Stimulated activated naive CD8-positive, alpha-beta T cell treated with anti-CD3 and anti-CD28 coated beads, Interleukin-15, Interleukin-2, amounts not matched to agents 100 ng/mL and 50 ng/mL, for 24 hours (primary cell): ENCODE results near the gene NMT2.

Experiments
- H3K27ac Mint-ChIP-seq: one replicate; pipeline ENCODE4 v1.8.0; 2021; ENCODE audit warnings: mild to moderate bottlenecking, mixed read lengths
- H3K27me3 Mint-ChIP-seq: one replicate; pipeline ENCODE4 v1.8.0; 2021; ENCODE audit warnings: mixed read lengths
- H3K36me3 Mint-ChIP-seq: one replicate; pipeline ENCODE4 v1.8.0; 2021; ENCODE audit warnings: low read depth, mixed read lengths
- H3K4me1 Mint-ChIP-seq: one replicate; pipeline ENCODE4 v1.8.0; 2021; ENCODE audit warnings: low read depth, mixed read lengths
- H3K4me3 Mint-ChIP-seq: one replicate; pipeline ENCODE4 v1.8.0; 2021; ENCODE audit warnings: mild to moderate bottlenecking, mixed read lengths
- H3K9me3 Mint-ChIP-seq: one replicate; pipeline ENCODE4 v1.8.0; 2021; ENCODE audit warnings: mixed read lengths

Gene NMT2

DNA sequence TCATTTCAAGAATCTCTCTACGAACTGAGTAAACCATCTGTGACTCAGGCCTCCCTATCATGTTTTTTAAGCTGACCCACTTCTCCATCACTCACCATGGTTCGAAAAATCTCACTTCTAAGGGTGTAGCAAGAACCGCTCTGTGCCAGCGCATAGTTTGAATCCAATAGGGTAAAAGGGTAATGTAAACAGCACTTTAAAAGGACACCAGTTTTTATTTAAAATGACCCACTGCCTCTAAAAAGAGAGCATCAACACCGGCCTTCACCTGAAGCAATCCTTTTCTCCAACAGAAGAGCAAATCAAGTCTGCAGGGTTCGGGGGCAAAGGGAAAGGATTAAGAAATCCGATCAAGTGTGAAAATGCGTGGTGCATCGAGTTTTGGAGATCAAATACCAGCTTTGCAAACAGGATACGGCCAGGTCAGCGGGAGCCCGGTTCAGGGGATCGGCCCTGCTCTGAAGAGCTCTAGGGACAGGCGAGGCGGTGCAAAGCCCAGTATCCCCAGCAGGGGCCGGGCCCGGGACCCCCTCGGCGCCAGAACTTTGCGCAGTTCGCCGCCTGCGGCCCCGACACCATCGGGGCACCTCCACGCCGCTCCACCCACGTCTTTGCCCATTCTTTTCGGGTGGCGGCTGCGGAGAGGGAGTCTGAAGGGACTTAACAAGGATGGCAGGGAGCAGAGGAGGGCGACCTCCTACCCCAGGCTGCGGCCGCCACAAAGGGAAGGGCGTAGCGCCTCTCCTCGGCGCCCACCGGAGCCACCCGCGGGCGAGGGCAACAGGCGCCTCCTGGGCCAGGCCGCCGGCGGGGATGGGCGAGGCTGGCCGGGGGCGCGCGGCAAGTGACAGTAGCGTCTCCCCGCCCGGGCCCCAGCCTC is 842 bp downstream of the NMT2 start:
- Mint-ChIP-seq H3K4me3 (peak overlapping the region; percentile 94), H3K4me1 (peaks cover 60% of the 10 kb centered on the region), H3K27me3 (no peaks in the 10 kb centered on the region), H3K27ac (peak overlapping the region; percentile 96), H3K9me3 (no peaks in the 10 kb centered on the region), H3K36me3 (peaks cover 3% of the 10 kb centered on the region)

GRCh38 chr10:15166325-15166724 is 2.2 kb downstream of the NMT2 start:
- peaks cover 59% of the 10 kb centered on the region for H3K4me1 Mint-ChIP-seq
- H3K9me3 Mint-ChIP-seq = no peaks in the 10 kb centered on the region
- H3K27me3 Mint-ChIP-seq = no peaks in the 10 kb centered on the region
- H3K36me3 Mint-ChIP-seq = peaks cover 3% of the 10 kb centered on the region
- peak overlapping the region; percentile 94 for H3K4me3 Mint-ChIP-seq
- no peak overlapping the region for H3K27ac Mint-ChIP-seq

- Mint-ChIP-seq H3K27me3 (no peaks in the 10 kb centered on the region), H3K36me3 (peaks cover 3% of the 10 kb centered on the region), H3K4me3 (no peak overlapping the region), H3K4me1 (peaks cover 39% of the 10 kb centered on the region), H3K9me3 (no peaks in the 10 kb centered on the region), H3K27ac (peak overlapping the region; percentile 63)
Observed at GRCh38 chr10:15163253-15163828, 5.2 kb downstream of the NMT2 start.

DNA sequence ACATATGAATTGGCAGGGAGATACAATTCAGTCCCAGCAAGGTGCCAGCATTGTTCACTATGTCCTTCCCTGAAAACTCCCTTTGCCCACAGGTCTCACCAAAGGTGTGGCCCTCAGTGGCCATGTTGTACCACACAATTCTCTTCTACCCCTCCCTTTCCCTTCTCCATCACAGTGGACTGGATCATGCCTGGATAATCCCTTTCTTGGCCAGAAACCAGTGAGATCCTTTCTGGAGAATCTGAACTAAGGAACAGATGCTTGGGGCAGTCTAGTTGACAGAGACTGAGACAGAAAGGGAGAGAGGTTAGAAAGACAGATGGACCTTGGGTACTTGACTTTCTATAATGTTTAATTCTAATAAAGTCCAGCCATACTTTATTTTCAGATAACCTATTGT is 9.5 kb downstream of the NMT2 start:
- no peak overlapping the region for H3K27ac Mint-ChIP-seq
- H3K36me3 Mint-ChIP-seq = peaks cover 10% of the 10 kb centered on the region
- peaks cover 18% of the 10 kb centered on the region for H3K4me1 Mint-ChIP-seq
- no peaks in the 10 kb centered on the region for H3K27me3 Mint-ChIP-seq
- H3K4me3 Mint-ChIP-seq = no peak overlapping the region
- H3K9me3 Mint-ChIP-seq = no peaks in the 10 kb centered on the region

DNA sequence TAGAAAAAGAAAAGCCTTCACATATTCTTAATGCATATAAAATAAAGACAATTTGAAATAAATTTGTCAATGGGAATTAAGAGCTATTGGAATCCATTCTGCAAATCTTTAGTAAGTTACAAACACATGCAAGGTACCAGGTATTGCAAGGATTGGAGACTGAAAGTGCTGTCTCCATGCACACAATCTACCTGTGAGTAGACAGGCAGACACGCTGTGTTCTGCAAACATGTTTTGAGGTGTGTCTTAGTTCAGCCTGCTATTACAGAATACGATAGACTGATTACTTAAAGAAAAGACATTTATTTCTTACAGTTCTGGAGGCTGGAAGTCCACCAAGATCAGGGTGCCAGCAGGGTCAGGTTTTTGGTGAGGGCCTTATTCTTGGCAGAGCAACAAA is 10.0 kb downstream of the NMT2 start:
- H3K4me3 Mint-ChIP-seq = no peak overlapping the region
- peaks cover 10% of the 10 kb centered on the region for H3K36me3 Mint-ChIP-seq
- H3K9me3 Mint-ChIP-seq = no peaks in the 10 kb centered on the region
- no peaks in the 10 kb centered on the region for H3K27me3 Mint-ChIP-seq
- peaks cover 13% of the 10 kb centered on the region for H3K4me1 Mint-ChIP-seq
- H3K27ac Mint-ChIP-seq = no peak overlapping the region

- H3K27me3 Mint-ChIP-seq = no peaks in the 10 kb centered on the region
- H3K36me3 Mint-ChIP-seq = peaks cover 10% of the 10 kb centered on the region
- no peak overlapping the region for H3K4me3 Mint-ChIP-seq
- no peak overlapping the region for H3K27ac Mint-ChIP-seq
- no peaks in the 10 kb centered on the region for H3K9me3 Mint-ChIP-seq
- H3K4me1 Mint-ChIP-seq = peaks cover 7% of the 10 kb centered on the region
Observed at GRCh38 chr10:15155978-15156656, 12.4 kb downstream of the NMT2 start.

DNA sequence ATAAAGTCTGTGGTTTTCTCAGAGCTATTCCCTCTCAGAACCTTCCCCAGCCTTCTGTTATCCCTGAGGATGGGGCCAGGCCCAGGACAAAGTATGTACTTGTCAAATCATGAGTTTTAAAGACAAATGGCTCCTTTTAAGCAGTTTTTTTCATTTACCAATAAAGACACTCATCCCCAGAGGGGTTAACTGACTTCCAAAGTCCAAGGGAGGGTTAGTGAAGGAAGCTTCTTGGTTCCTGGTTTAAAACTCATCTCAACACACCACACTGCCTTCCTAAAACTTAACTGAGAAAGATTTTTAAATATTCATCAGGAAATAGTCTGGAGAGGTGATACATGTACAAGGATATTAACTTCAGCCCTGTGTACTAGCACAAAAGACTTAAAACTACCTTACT is 15.9 kb downstream of the NMT2 start:
- Mint-ChIP-seq H3K4me1 (peaks cover 5% of the 10 kb centered on the region), H3K4me3 (no peak overlapping the region), H3K27me3 (no peaks in the 10 kb centered on the region), H3K27ac (no peak overlapping the region), H3K9me3 (no peaks in the 10 kb centered on the region), H3K36me3 (peaks cover 10% of the 10 kb centered on the region)

DNA sequence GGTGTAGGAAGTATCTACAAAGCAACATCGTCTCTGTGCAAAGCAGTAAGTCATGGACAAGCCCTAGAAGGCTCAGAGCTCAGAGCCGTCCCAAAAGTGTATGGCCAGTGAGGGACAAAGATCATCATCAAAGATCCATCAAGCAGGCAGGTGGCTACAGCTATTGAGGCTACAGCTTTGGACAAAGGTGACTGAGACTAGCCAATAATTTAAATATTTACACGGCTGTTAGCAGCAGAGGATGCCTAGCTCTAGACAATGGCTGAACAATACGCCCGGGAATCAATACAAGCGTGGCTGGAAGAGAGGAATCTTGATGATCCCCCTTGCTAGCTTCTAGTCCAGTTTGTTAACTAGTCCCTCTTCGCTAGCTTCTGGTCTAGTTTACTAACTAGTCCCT is 17.9 kb downstream of the NMT2 start:
- no peaks in the 10 kb centered on the region for H3K9me3 Mint-ChIP-seq
- H3K27ac Mint-ChIP-seq = no peak overlapping the region
- H3K4me3 Mint-ChIP-seq = no peak overlapping the region
- peaks cover 22% of the 10 kb centered on the region for H3K4me1 Mint-ChIP-seq
- H3K36me3 Mint-ChIP-seq = peaks cover 10% of the 10 kb centered on the region
- no peaks in the 10 kb centered on the region for H3K27me3 Mint-ChIP-seq

DNA sequence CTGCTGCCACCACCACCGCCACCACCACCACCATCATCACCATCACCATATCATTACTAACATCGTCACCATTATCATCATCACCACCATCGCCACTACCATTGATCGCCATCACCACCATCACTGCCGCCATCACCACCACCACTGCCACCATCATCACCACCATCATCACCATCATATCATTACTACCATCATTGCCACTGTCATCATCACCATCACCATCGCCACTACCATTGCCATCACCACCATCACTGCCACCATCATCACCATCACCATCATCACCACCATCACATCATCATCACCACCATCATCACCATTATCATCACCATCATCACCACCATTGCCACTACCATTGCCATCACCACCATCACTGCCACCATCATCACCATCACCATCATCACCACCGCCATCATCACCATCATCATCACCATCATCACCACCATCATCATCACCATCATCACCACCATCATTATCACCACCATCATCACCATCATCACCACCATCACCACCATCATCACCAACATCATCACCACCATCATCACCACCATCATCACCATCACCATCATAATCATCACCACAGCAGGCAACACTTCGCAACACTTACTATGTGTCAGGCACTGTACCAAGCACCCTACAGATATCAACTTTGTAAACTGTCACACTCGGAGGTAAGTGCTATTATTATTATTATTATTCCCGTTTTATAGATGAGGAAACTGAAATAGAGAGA is 19.3 kb downstream of the NMT2 start:
- H3K9me3 Mint-ChIP-seq = no peaks in the 10 kb centered on the region
- H3K27ac Mint-ChIP-seq = no peak overlapping the region
- H3K36me3 Mint-ChIP-seq = no peaks in the 10 kb centered on the region
- H3K27me3 Mint-ChIP-seq = no peaks in the 10 kb centered on the region
- no peak overlapping the region for H3K4me3 Mint-ChIP-seq
- peaks cover 30% of the 10 kb centered on the region for H3K4me1 Mint-ChIP-seq

- no peaks in the 10 kb centered on the region for H3K9me3 Mint-ChIP-seq
- H3K36me3 Mint-ChIP-seq = no peaks in the 10 kb centered on the region
- no peak overlapping the region for H3K27ac Mint-ChIP-seq
- H3K27me3 Mint-ChIP-seq = no peaks in the 10 kb centered on the region
- H3K4me3 Mint-ChIP-seq = no peak overlapping the region
- peaks cover 35% of the 10 kb centered on the region for H3K4me1 Mint-ChIP-seq
Observed at GRCh38 chr10:15147594-15148392, 20.7 kb downstream of the NMT2 start.

GRCh38 chr10:15146366-15146765 is 22.1 kb downstream of the NMT2 start:
- Mint-ChIP-seq H3K4me1 (peaks cover 50% of the 10 kb centered on the region), H3K4me3 (no peak overlapping the region), H3K27me3 (no peaks in the 10 kb centered on the region), H3K9me3 (no peaks in the 10 kb centered on the region), H3K27ac (no peak overlapping the region), H3K36me3 (no peaks in the 10 kb centered on the region)

DNA sequence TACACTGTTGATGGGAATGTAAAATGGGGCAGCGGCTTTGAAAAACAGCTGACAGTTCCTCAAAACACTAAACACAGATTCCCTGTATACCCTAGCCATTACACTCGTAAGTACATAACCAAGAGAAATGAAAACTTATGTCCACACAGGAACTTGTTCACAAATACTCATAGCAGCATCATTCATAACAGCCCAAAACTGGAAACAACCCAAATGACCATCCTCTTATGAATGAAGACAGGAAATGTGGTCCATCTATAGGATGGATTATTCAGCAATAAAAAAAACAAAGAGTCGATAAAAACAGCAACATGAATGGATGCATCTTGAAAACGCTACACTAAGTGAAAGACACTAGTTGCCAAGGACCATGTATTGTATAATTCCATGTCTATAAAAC is 23.7 kb downstream of the NMT2 start:
- H3K36me3 Mint-ChIP-seq = peaks cover 4% of the 10 kb centered on the region
- H3K4me1 Mint-ChIP-seq = peaks cover 61% of the 10 kb centered on the region
- H3K4me3 Mint-ChIP-seq = no peak overlapping the region
- H3K27ac Mint-ChIP-seq = no peak overlapping the region
- H3K9me3 Mint-ChIP-seq = no peaks in the 10 kb centered on the region
- no peaks in the 10 kb centered on the region for H3K27me3 Mint-ChIP-seq

DNA sequence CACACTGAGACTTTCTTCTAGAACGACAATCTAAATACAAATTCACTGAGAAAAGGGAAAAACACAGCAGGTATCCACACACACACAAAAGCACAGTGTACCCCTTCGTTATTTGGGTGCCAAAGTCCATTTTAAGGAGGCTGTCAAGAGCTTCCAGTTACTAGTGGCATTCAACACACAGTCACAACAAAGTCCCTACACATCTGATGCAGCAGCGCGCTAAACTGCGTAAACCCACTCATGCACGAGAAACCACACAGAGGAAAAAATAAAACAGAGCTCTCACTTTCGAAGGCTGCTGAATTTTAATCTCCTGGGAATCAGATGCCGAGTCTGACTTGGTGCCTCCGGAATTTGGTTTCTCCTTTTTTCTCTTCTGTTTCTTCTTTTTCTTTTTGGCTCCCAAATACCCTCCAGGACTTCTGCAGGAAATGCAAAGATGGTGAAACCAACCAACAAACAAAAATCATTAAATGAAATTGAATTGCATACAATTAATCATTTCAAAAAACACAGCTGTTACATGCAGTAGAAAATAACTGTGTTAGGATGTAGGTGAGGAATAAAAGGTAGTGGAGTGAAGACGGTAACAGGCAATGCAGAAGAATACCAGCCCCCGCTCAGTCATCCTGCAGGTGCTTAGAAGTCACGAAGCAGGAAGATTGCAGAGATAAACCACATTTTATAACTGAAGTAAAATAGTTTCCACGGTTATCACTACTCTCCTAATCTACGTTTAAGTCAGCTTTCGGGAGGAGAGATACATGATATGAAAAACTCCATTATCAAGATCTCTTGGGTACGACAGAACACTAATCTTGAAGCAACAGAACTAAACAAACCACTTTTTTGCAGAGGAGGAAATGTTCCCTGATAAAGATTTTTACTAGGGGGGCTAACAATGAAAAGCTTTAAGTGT is 27.1 kb downstream of the NMT2 start:
- Mint-ChIP-seq H3K4me3 (peak overlapping the region; percentile 78), H3K36me3 (peaks cover 22% of the 10 kb centered on the region), H3K27me3 (no peaks in the 10 kb centered on the region), H3K9me3 (no peaks in the 10 kb centered on the region), H3K4me1 (peaks cover 51% of the 10 kb centered on the region), H3K27ac (peak overlapping the region; percentile 92)
